ENCODE results near the gene C3orf70.

DNA sequence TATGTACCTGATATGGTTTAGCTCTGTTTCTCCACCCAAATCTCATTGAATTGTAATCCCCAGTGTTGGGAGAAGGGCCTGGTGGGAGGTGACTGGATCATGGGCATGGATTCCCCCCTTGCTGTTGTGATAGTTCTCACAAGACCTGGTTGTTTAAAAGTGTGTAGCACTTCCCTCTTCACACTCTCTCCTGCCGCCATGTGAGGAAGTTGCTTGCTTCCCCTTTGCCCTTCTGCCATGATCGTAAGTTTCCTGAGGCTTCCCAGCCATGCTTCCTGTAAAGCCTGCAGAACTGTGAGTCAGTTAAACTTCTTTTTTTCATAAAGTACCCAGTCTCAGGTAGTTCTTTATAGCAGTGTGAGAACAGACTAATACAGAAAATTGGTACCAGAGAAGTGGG lies 93.1 kb downstream of the C3orf70 start:
- TF ChIP-seq, protein P1, sequence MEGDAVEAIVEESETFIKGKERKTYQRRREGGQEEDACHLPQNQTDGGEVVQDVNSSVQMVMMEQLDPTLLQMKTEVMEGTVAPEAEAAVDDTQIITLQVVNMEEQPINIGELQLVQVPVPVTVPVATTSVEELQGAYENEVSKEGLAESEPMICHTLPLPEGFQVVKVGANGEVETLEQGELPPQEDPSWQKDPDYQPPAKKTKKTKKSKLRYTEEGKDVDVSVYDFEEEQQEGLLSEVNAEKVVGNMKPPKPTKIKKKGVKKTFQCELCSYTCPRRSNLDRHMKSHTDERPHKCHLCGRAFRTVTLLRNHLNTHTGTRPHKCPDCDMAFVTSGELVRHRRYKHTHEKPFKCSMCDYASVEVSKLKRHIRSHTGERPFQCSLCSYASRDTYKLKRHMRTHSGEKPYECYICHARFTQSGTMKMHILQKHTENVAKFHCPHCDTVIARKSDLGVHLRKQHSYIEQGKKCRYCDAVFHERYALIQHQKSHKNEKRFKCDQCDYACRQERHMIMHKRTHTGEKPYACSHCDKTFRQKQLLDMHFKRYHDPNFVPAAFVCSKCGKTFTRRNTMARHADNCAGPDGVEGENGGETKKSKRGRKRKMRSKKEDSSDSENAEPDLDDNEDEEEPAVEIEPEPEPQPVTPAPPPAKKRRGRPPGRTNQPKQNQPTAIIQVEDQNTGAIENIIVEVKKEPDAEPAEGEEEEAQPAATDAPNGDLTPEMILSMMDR (conservative IDR thresholded peaks at IDR 0.05; ENCODE audit: low read length): no peak
- no peak for TF ChIP-seq EZH2phosphoT487 (IDR thresholded peaks at IDR 0.05; ENCODE audit: borderline replicate concordance, low read depth, low read length)
